SK-N-SH (cell line): ENCODE measurements around the gene MAP1B. TPM values are rescaled to one million over a fixed set of nuclear protein-coding genes. Genes with fewer than 3 reads are reported as not detected.

ENCODE experiments used
- CTCF ChIA-PET: fragments of 300-600, 350-600 bp; formaldehyde crosslinking; extraction: SDS; loops from one replicate; lab custom pipeline; 2021; lab: Yijun Ruan, JAX
- POLR2A ChIA-PET: fragments of 350-600 bp; sonication (Branson Sonifier 250); formaldehyde crosslinking; extraction: SDS; loops from one replicate; lab custom pipeline; 2020; ENCODE audit warnings: antibody characterized with exemption, inconsistent platforms; lab: Yijun Ruan, JAX
- DNase-seq: peaks from one replicate; pipeline ENCODE4 v3.0.0; 2012
- H2AFZ ChIP-seq: fragments of 200-600 bp; sonication (generic); 2 replicates; pipeline ENCODE4 v1.8.1; 2016; ENCODE audit warnings: antibody characterized with exemption, mild to moderate bottlenecking, low read depth
- H3F3A ChIP-seq: fragments of 200-600 bp; sonication (generic); replicated peaks from 2 replicates; pipeline ENCODE3; 2016; ENCODE audit warnings: antibody characterized with exemption, mild to moderate bottlenecking; ENCODE audit not compliant: insufficient read depth
- H3K27ac ChIP-seq, 2 experiments: fragments of 200-500 bp in 1 of 2; fragments of 200-600 bp in 1 of 2; sonication (Bioruptor generic) in 1 of 2; sonication (generic), shearing (Covaris generic) in 1 of 2; 2 replicates each; pipeline versions ENCODE4 v1.5.1 to v1.6.1; 2014 to 2016; ENCODE audit warnings: low read depth in 2 of 2, inconsistent platforms in 1 of 2, low read length in 1 of 2, mild to moderate bottlenecking in 1 of 2, mixed read lengths in 1 of 2
- H3K27me3 ChIP-seq: fragments of 200-600 bp; sonication (generic), shearing (Covaris generic); 2 replicates; pipeline ENCODE4 v1.6.1; 2016; ENCODE audit warnings: mixed run types; ENCODE audit not compliant: insufficient read depth
- H3K36me3 ChIP-seq, 2 experiments: fragments of 200-500 bp in 1 of 2; fragments of 200-600 bp in 1 of 2; sonication (Bioruptor generic) in 1 of 2; sonication (generic) in 1 of 2; replicated peaks in 1 of 2; 2 replicates each; pipeline versions ENCODE3 to v1.5.1; 2014 to 2016; ENCODE audit warnings: low read length in 1 of 2, mild to moderate bottlenecking in 1 of 2; ENCODE audit not compliant: insufficient read depth in 2 of 2, control insufficient read depth in 1 of 2
- H3K4me1 ChIP-seq, 2 experiments: fragments of 200-500 bp in 1 of 2; fragments of 200-600 bp in 1 of 2; sonication (Bioruptor generic) in 1 of 2; sonication (generic), shearing (Covaris generic) in 1 of 2; 2 replicates each; pipeline versions ENCODE4 v1.5.1 to v1.6.1; 2014 to 2016; ENCODE audit warnings: low read depth in 1 of 2, low read length in 1 of 2, mixed run types in 1 of 2; ENCODE audit not compliant: insufficient read depth in 2 of 2, control insufficient read depth in 1 of 2
- H3K4me2 ChIP-seq: fragments of 200-600 bp; sonication (generic), shearing (Covaris generic); 2 replicates; pipeline ENCODE4 v1.6.1; 2017; ENCODE audit warnings: mixed run types
- H3K4me3 ChIP-seq, 2 experiments: fragments of 200-500 bp in 1 of 2; fragments of 200-600 bp in 1 of 2; sonication (Bioruptor generic) in 1 of 2; sonication (generic), shearing (Covaris generic) in 1 of 2; 2 replicates each; pipeline versions ENCODE4 v1.5.1 to v1.8.1; 2014 to 2016; ENCODE audit warnings: low read depth in 2 of 2, inconsistent platforms in 1 of 2, low read length in 1 of 2, mild to moderate bottlenecking in 1 of 2, mixed read lengths in 1 of 2, moderate library complexity in 1 of 2
- H3K79me2 ChIP-seq: fragments of 200-600 bp; sonication (generic); 2 replicates; pipeline ENCODE4 v1.8.1; 2017; ENCODE audit warnings: mild to moderate bottlenecking; ENCODE audit not compliant: insufficient read depth
- H3K9ac ChIP-seq: fragments of 200-600 bp; sonication (generic); 2 replicates; pipeline ENCODE4 v1.6.1; 2017; ENCODE audit warnings: mixed run types
- H3K9me2 ChIP-seq: fragments of 200-600 bp; sonication (generic); 2 replicates; pipeline ENCODE4 v1.6.1; 2017; ENCODE audit warnings: mixed run types
- H3K9me3 ChIP-seq: fragments of 200-600 bp; sonication (generic); 2 replicates; pipeline ENCODE4 v1.6.1; 2017; ENCODE audit warnings: mixed run types, mild to moderate bottlenecking, moderate library complexity
- H4K20me1 ChIP-seq: fragments of 200-600 bp; sonication (generic); 2 replicates; pipeline ENCODE4 v1.6.1; 2017; ENCODE audit warnings: mild to moderate bottlenecking, mixed run types; ENCODE audit not compliant: insufficient read depth
- CHD2 ChIP-seq: fragments of 150-350 bp; IDR thresholded peaks from 2 replicates; pipeline ENCODE4 v1.6.1; 2018; ENCODE audit warnings: low read length; ENCODE audit not compliant: partially characterized antibody
- ELF1 ChIP-seq: IDR thresholded peaks from 2 replicates; pipeline ENCODE4 v1.4.0; 2012
- FOXM1 ChIP-seq: IDR thresholded peaks from 2 replicates; pipeline ENCODE4 v1.4.0; 2012; ENCODE audit warnings: low read depth, mild to moderate bottlenecking
- MEF2A ChIP-seq: IDR thresholded peaks from 2 replicates; pipeline ENCODE4 v1.4.0; 2012; ENCODE audit warnings: low read depth, borderline replicate concordance
- MXI1 ChIP-seq: IDR thresholded peaks from 2 replicates; pipeline ENCODE4 v1.6.1; 2012; ENCODE audit warnings: mild to moderate bottlenecking, low read depth, low read length, improper control_type of control experiment
- NFIC ChIP-seq: IDR thresholded peaks from 2 replicates; pipeline ENCODE4 v1.4.0; 2012; ENCODE audit warnings: borderline replicate concordance
- NRF1 ChIP-seq: IDR thresholded peaks from 2 replicates; pipeline ENCODE4 v1.6.1; 2012; ENCODE audit warnings: low read depth, mild to moderate bottlenecking, low read length
- RAD21 ChIP-seq: IDR thresholded peaks from 2 replicates; pipeline ENCODE4 v1.6.1; 2012; ENCODE audit warnings: mild to moderate bottlenecking, low read length
- RCOR1 ChIP-seq: fragments of 150-350 bp; IDR thresholded peaks from 2 replicates; pipeline ENCODE4 v1.6.1; 2017; ENCODE audit warnings: antibody characterized with exemption, low read length
- REST ChIP-seq: IDR thresholded peaks from 2 replicates; pipeline ENCODE4 v1.6.1; 2012; ENCODE audit warnings: mild to moderate bottlenecking, low read depth, low read length, moderate library complexity
- RFX5 ChIP-seq: IDR thresholded peaks from 2 replicates; pipeline ENCODE4 v1.6.1; 2012; ENCODE audit warnings: mild to moderate bottlenecking, improper control_type of control experiment, low read length
- SIN3A ChIP-seq: IDR thresholded peaks from 2 replicates; pipeline ENCODE4 v1.6.1; 2012; ENCODE audit warnings: low read depth, mild to moderate bottlenecking, low read length, moderate library complexity, borderline replicate concordance
- TAF1 ChIP-seq: IDR thresholded peaks from 2 replicates; pipeline ENCODE4 v1.6.1; 2012; ENCODE audit warnings: low read depth, mild to moderate bottlenecking, low read length, moderate library complexity, borderline replicate concordance
- TEAD4 ChIP-seq: IDR thresholded peaks from 2 replicates; pipeline ENCODE4 v1.4.0; 2012; ENCODE audit warnings: mild to moderate bottlenecking, borderline replicate concordance; ENCODE audit not compliant: insufficient read depth
- WGBS: methylation state at CpG from one replicate; pipeline ENCODE4 v1.1.6; 2017; ENCODE audit warnings: low lambda C conversion rate; 5-methylcytosine and 5-hydroxymethylcytosine counted together
- polyA plus RNA-seq, 3 experiments: library from polyadenylated mRNA; depleted of rRNA; stranded (reverse); fragments of >200 nt; gene quantifications; 2 replicates each; pipeline ENCODE4 v1.2.3, GENCODE V29; 2012
- TF ChIP-seq, protein P1 (sequence below): fragments of 200-600 bp; sonication (generic); IDR thresholded peaks from 2 replicates; pipeline ENCODE4 v1.6.1; 2017; ENCODE audit warnings: antibody characterized with exemption, mild to moderate bottlenecking, moderate library complexity
- TF ChIP-seq, protein P2 (sequence below): IDR thresholded peaks from 2 replicates; pipeline ENCODE4 v1.4.0; 2012; ENCODE audit warnings: low read depth
- TF ChIP-seq, protein P3 (sequence below): fragments of 150-350 bp; IDR thresholded peaks from 2 replicates; pipeline ENCODE4 v1.6.1; 2017; ENCODE audit warnings: antibody characterized with exemption, low read length, low read depth, borderline replicate concordance
- TF ChIP-seq, protein P4 (sequence below): IDR thresholded peaks from 2 replicates; pipeline ENCODE4; 2012
- TF ChIP-seq, protein P5 (sequence below): IDR thresholded peaks from 2 replicates; pipeline ENCODE4 v1.4.0; 2012; ENCODE audit warnings: low read depth, borderline replicate concordance

The MAP1B gene
- polyA plus RNA-seq, 1 of the 3 experiments (the other 2 are of a cell fraction) = 47.5 TPM

DNA sequence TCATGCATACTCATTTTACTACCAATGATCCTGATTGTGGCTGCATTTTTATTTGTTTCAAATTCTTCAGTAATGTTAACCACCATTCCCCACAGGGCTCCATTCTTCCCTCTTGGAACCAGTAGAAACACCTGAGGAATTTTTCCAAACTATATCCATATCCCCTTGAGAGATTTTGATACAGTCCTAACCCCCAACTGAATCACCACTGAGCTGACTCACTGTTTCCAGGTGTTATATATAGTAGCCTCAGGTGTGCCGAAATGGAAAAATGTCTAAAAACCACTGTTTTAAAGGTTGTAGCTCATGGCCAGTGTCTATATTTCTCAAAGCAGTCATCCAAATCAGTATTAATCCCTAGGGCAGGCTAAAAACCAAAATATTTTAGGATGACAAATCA, 127.6 kb downstream of the MAP1B start:
- peaks cover 22% of the 10 kb centered on the region for H3F3A ChIP-seq
- H3K9ac ChIP-seq = peak overlapping the region; percentile 9; the same call in 1 of the 2 replicates
- no peak overlapping the region for H2AFZ ChIP-seq
- ChIA-PET CTCF (interaction anchor here (0.8 to 1.1 kb wide), 3 partner anchors 12 to 101 kb away, joined by 3 read pairs; no protein-coding TSS in a partner anchor), POLR2A (no interaction called here)
- peaks cover 21 to 41% of the 10 kb centered on the region in 2 experiments for H3K36me3 ChIP-seq
- no peak for DNase-seq
- H3K27me3 ChIP-seq = no peaks in the 10 kb centered on the region
- H3K9me3 ChIP-seq = no peaks in the 10 kb centered on the region
- peak overlapping the region; percentile 14 for H3K4me2 ChIP-seq
- TF ChIP-seq RAD21 (no peak), CHD2 (no peak), ELF1 (no peak), SIN3A (no peak)
- H3K4me3 ChIP-seq = no peak overlapping the region
- peaks cover 3% of the 10 kb centered on the region; the same call in 1 of the 2 replicates for H3K79me2 ChIP-seq
- H3K27ac ChIP-seq = peak overlapping the region; percentile 47 to 67; a peak in 3 of 4 replicates
- H4K20me1 ChIP-seq = no peaks in the 10 kb centered on the region
- no peaks in the 10 kb centered on the region for H3K9me2 ChIP-seq
- peaks cover 0 to 22% of the 10 kb centered on the region in 2 experiments; a peak in 2 of 4 replicates for H3K4me1 ChIP-seq
- 93% methylated on average over 1 of the region's 1 CpG for WGBS

DNA sequence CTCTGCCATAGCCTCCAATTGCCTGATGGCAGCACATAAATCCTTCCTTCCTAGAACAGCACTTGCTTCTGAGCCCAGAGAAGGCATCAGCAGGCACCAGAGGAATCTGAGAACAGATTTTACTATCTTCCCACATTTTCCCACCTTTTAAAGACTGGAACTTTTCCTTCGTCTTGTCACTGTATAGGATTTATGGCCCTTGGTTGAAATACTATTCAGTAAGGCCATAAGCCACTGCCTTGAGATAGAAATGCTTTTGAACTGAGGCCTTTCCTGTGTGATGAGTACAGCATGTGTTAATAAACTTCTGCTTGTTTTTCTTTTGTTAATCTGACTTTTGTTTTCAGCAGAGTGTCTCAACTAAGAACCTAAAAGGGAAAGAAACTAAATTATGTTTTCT, 128.4 kb downstream of the MAP1B start:
- peaks cover 3% of the 10 kb centered on the region; the same call in 1 of the 2 replicates for H3K79me2 ChIP-seq
- peaks cover 0 to 22% of the 10 kb centered on the region in 2 experiments; a peak in 2 of 4 replicates for H3K4me1 ChIP-seq
- no peaks in the 10 kb centered on the region for H3K9me3 ChIP-seq
- H3K9me2 ChIP-seq = no peaks in the 10 kb centered on the region
- WGBS = 86% methylated on average over 1 of the region's 1 CpG
- H3K27ac ChIP-seq = peak overlapping the region in 1 of 2 experiments; percentile 67; a peak in 2 of 4 replicates
- no peak overlapping the region for H3K4me2 ChIP-seq
- H3K9ac ChIP-seq = no peak overlapping the region
- H2AFZ ChIP-seq = no peak overlapping the region
- peaks cover 15 to 38% of the 10 kb centered on the region in 2 experiments for H3K36me3 ChIP-seq
- CTCF ChIA-PET = interaction anchor here (1.4 kb wide), 1 partner anchor 9 kb away, joined by 9 read pairs; no protein-coding TSS in a partner anchor
- H3K4me3 ChIP-seq = no peak overlapping the region
- no peaks in the 10 kb centered on the region for H3K27me3 ChIP-seq
- no peak for DNase-seq
- H4K20me1 ChIP-seq = no peaks in the 10 kb centered on the region
- peaks cover 22% of the 10 kb centered on the region for H3F3A ChIP-seq
- POLR2A ChIA-PET = no interaction called here
- TF ChIP-seq, protein P1, sequence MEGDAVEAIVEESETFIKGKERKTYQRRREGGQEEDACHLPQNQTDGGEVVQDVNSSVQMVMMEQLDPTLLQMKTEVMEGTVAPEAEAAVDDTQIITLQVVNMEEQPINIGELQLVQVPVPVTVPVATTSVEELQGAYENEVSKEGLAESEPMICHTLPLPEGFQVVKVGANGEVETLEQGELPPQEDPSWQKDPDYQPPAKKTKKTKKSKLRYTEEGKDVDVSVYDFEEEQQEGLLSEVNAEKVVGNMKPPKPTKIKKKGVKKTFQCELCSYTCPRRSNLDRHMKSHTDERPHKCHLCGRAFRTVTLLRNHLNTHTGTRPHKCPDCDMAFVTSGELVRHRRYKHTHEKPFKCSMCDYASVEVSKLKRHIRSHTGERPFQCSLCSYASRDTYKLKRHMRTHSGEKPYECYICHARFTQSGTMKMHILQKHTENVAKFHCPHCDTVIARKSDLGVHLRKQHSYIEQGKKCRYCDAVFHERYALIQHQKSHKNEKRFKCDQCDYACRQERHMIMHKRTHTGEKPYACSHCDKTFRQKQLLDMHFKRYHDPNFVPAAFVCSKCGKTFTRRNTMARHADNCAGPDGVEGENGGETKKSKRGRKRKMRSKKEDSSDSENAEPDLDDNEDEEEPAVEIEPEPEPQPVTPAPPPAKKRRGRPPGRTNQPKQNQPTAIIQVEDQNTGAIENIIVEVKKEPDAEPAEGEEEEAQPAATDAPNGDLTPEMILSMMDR = no peak
- TF ChIP-seq, protein P2, sequence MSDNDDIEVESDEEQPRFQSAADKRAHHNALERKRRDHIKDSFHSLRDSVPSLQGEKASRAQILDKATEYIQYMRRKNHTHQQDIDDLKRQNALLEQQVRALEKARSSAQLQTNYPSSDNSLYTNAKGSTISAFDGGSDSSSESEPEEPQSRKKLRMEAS = no peak
- TF ChIP-seq TEAD4 (no peak), NRF1 (no peak), FOXM1 (no peak), REST (no peak), NFIC (no peak), TAF1 (no peak), RCOR1 (no peak), MXI1 (no peak), RFX5 (no peak), MEF2A (no peak)
- TF ChIP-seq, protein P3, sequence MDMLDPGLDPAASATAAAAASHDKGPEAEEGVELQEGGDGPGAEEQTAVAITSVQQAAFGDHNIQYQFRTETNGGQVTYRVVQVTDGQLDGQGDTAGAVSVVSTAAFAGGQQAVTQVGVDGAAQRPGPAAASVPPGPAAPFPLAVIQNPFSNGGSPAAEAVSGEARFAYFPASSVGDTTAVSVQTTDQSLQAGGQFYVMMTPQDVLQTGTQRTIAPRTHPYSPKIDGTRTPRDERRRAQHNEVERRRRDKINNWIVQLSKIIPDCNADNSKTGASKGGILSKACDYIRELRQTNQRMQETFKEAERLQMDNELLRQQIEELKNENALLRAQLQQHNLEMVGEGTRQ = no peak
- TF ChIP-seq, protein P4, sequence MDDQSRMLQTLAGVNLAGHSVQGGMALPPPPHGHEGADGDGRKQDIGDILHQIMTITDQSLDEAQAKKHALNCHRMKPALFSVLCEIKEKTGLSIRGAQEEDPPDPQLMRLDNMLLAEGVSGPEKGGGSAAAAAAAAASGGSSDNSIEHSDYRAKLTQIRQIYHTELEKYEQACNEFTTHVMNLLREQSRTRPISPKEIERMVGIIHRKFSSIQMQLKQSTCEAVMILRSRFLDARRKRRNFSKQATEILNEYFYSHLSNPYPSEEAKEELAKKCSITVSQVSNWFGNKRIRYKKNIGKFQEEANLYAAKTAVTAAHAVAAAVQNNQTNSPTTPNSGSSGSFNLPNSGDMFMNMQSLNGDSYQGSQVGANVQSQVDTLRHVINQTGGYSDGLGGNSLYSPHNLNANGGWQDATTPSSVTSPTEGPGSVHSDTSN = no peak
- TF ChIP-seq, protein P5, sequence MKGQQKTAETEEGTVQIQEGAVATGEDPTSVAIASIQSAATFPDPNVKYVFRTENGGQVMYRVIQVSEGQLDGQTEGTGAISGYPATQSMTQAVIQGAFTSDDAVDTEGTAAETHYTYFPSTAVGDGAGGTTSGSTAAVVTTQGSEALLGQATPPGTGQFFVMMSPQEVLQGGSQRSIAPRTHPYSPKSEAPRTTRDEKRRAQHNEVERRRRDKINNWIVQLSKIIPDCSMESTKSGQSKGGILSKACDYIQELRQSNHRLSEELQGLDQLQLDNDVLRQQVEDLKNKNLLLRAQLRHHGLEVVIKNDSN = no peak
